ENCODE results near the gene GKAP1. TPM values are rescaled to one million over a fixed set of nuclear protein-coding genes. Genes with fewer than 3 reads are reported as not detected.

Gene GKAP1
- 4.0 and 5.4 TPM in 2 replicates for total RNA-seq (2014; rRNA removed; shearing (Covaris generic))

GRCh38 chr9:83817356-83818278 is at the start of gene GKAP1:
Gene GKAP1 (minus strand): TSS chr9:83817769. CDS start chr9:83806517, 11,252 bp downstream.

GRCh38 chr9:83707768-83708514 is 109.6 kb downstream of the GKAP1 start, which contains the start of gene UBQLN1:
Gene UBQLN1 (minus strand): TSS chr9:83707958. CDS start chr9:83707679, 279 bp downstream.

Other genes starting within 250 kb of the GKAP1 start
- 4.7 and 7.3 TPM in 2 replicates for gene IDNK, start 194.6 kb downstream of the GKAP1 start, total RNA-seq (2014; rRNA removed; shearing (Covaris generic))
- gene UBQLN1, start 109.8 kb downstream of the GKAP1 start, total RNA-seq (2014; rRNA removed; shearing (Covaris generic)) = 108 and 113 TPM in 2 replicates
- 1.3 and 3.0 TPM in 2 replicates for gene KIF27, start 103.7 kb upstream of the GKAP1 start, total RNA-seq (2014; rRNA removed; shearing (Covaris generic))
- gene HNRNPK, start 162.4 kb upstream of the GKAP1 start, total RNA-seq (2014; rRNA removed; shearing (Covaris generic)) = 565 and 617 TPM in 2 replicates
- gene RMI1, start 163.0 kb upstream of the GKAP1 start, total RNA-seq (2014; rRNA removed; shearing (Covaris generic)) = 3.2 and 4.5 TPM in 2 replicates